Measurements from ENCODE around the gene NCS1. TPM values are rescaled to one million over a fixed set of nuclear protein-coding genes. Genes with fewer than 3 reads are reported as not detected.

NCS1 gene
- total RNA-seq, 2 experiments from 2014 or later: 0.17 TPM; not detected in 1

DNA sequence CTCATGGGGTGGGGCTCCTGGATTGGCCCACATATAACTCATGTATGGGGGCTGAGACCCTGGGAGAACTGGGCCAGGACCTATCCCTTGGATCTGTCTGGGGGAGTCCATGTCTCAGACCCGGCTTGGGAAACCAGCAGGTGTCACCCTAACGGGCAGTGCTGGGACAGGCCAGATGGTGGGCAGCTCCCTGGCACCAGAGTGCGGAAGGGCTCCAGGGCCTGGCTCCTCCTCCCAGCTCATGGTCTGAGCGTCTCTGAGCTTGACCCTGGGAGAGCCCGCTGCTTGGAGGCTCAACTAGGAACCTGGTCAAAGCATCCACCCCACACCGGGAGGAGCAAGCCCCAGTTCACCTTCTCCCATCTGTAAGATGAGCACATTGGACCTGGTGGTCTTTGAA, 15.5 kb upstream of the NCS1 start:
- Mint-ChIP-seq H3K27me3 (no peaks in the 10 kb centered on the region), H3K4me3 (no peak overlapping the region), H3K4me1 (ENCODE audit: low read depth) (no peaks in the 10 kb centered on the region), H3K9me3 (no peaks in the 10 kb centered on the region), H3K27ac (no peak overlapping the region), H3K36me3 (ENCODE audit: low read depth) (no peaks in the 10 kb centered on the region)
- Histone ChIP-seq H3K4me1 (ENCODE audit: insufficient read depth, low read length) (no peaks in the 10 kb centered on the region), H3K27ac (ENCODE audit: low read depth in 1 of 2, low read length in 2 of 2) (no peak overlapping the region), H3K27me3 (ENCODE audit: control insufficient read depth in 1 of 2, insufficient read depth in 2 of 2, low read length in 2 of 2) (no peaks in the 10 kb centered on the region), H3K36me3 (ENCODE audit: insufficient read depth, low read length) (no peaks in the 10 kb centered on the region), H3K4me3 (ENCODE audit: low read length) (no peak overlapping the region), H3K9me3 (ENCODE audit: control insufficient read depth in 1 of 2, insufficient read depth in 1 of 2, low read length in 2 of 2) (no peaks in the 10 kb centered on the region)
- no peak for DNase-seq
- no peak for TF ChIP-seq CTCF (IDR thresholded peaks at IDR 0.05)
- POLR2A ChIA-PET: no interaction called here
- CTCF ChIA-PET: no interaction called here
- no peak for ATAC-seq (ENCODE audit: poor library complexity)
- intact Hi-C loops (cut with DNase I, micrococcal nuclease): no loop called here

DNA sequence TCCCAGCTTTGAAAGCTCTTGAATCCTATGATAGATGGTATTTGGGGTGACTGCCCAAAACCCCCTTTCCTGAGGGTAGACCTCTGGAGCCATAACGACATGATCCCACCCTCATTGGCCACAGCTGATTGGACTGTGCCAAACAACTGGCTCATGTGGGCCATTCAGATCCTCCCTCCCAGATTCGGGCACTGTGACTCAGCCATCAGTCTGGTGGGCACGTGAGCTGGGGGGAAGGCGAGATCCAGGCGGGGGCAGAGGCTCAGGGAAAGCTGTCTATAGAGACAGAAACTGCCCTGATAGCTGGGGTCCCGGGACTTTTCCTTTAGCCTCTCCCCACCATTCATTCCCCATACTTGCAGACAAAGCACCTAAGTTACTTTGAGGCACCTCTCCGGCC, 15.1 kb upstream of the NCS1 start:
- intact Hi-C loops (cut with DNase I, micrococcal nuclease): no loop called here
- no peak for DNase-seq
- Histone ChIP-seq H3K27ac (ENCODE audit: low read depth in 1 of 2, low read length in 2 of 2) (no peak overlapping the region), H3K9me3 (ENCODE audit: control insufficient read depth in 1 of 2, insufficient read depth in 1 of 2, low read length in 2 of 2) (no peaks in the 10 kb centered on the region), H3K4me3 (ENCODE audit: low read length) (no peak overlapping the region), H3K4me1 (ENCODE audit: insufficient read depth, low read length) (no peaks in the 10 kb centered on the region), H3K36me3 (ENCODE audit: insufficient read depth, low read length) (no peaks in the 10 kb centered on the region), H3K27me3 (ENCODE audit: control insufficient read depth in 1 of 2, insufficient read depth in 2 of 2, low read length in 2 of 2) (no peaks in the 10 kb centered on the region)
- ChIA-PET CTCF (no interaction called here), POLR2A (no interaction called here)
- Mint-ChIP-seq H3K4me1 (ENCODE audit: low read depth) (no peaks in the 10 kb centered on the region), H3K27me3 (no peaks in the 10 kb centered on the region), H3K4me3 (no peak overlapping the region), H3K27ac (no peak overlapping the region), H3K9me3 (no peaks in the 10 kb centered on the region), H3K36me3 (ENCODE audit: low read depth) (no peaks in the 10 kb centered on the region)
- TF ChIP-seq CTCF (IDR thresholded peaks at IDR 0.05): no peak
- no peak for ATAC-seq (ENCODE audit: poor library complexity)

DNA sequence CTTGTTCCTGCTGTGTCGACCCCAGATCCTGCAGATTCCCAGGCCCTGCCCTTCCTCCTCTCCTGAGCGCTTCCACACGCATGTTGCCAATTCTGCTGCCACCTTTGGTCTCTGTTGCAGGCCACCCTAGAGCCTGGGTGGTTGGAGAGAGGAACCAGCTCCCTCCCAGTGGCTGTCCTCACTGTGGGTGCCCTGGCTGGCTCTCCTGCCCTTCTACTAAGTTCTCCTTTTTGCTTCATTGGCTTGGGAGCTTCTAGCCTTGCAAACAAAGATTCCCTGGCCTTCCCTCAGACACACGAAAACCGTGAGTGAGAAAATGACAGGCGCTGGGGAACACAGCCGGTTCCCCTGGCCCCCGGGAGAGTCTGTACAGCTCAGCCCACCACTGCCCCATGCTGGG, 14.2 kb upstream of the NCS1 start:
- intact Hi-C loops (cut with DNase I, micrococcal nuclease): no loop called here
- ChIA-PET POLR2A (no interaction called here), CTCF (no interaction called here)
- H3K4me3 ChIP-seq (ENCODE audit: low read length): no peak overlapping the region
- H3K4me1 ChIP-seq (ENCODE audit: insufficient read depth, low read length): no peaks in the 10 kb centered on the region
- H3K4me1 Mint-ChIP-seq (ENCODE audit: low read depth): no peaks in the 10 kb centered on the region
- H3K27me3 ChIP-seq (ENCODE audit: control insufficient read depth in 1 of 2, insufficient read depth in 2 of 2, low read length in 2 of 2): no peaks in the 10 kb centered on the region
- TF ChIP-seq CTCF (IDR thresholded peaks at IDR 0.05): no peak
- H3K36me3 Mint-ChIP-seq (ENCODE audit: low read depth): no peaks in the 10 kb centered on the region
- H3K36me3 ChIP-seq (ENCODE audit: insufficient read depth, low read length): no peaks in the 10 kb centered on the region
- H3K4me3 Mint-ChIP-seq: no peak overlapping the region
- no peak for DNase-seq
- no peak overlapping the region for H3K27ac ChIP-seq (ENCODE audit: low read depth in 1 of 2, low read length in 2 of 2)
- ATAC-seq (ENCODE audit: poor library complexity): no peak
- no peaks in the 10 kb centered on the region for H3K9me3 ChIP-seq (ENCODE audit: control insufficient read depth in 1 of 2, insufficient read depth in 1 of 2, low read length in 2 of 2)
- H3K27me3 Mint-ChIP-seq: no peaks in the 10 kb centered on the region
- H3K9me3 Mint-ChIP-seq: no peaks in the 10 kb centered on the region
- H3K27ac Mint-ChIP-seq: no peak overlapping the region

All from CD4-positive, alpha-beta T cell (primary cell).